Neuronal stem cell (in vitro differentiated cells): Measurements from ENCODE around the gene HAPSTR1.

Experiments used
- DNase-seq: peaks from one replicate; pipeline ENCODE4 v3.0.0-alpha.2; 2013; ENCODE audit warnings: low spot score
- H2AFZ ChIP-seq: one replicate; pipeline ENCODE4 v1.6.1; 2013; ENCODE audit warnings: mild to moderate bottlenecking, low read length, inconsistent platforms
- H2AK5ac ChIP-seq: 2 replicates; pipeline ENCODE4 v1.6.1; 2013; ENCODE audit warnings: low read depth, mild to moderate bottlenecking, inconsistent platforms, low read length, moderate library complexity, mixed read lengths
- H2BK120ac ChIP-seq: 2 replicates; pipeline ENCODE4 v1.6.1; 2013; ENCODE audit warnings: low read depth, mild to moderate bottlenecking, inconsistent platforms, low read length, moderate library complexity, mixed read lengths
- H2BK12ac ChIP-seq: one replicate; pipeline ENCODE4 v1.6.1; 2013; ENCODE audit warnings: low read length, inconsistent platforms
- H2BK15ac ChIP-seq: 2 replicates; pipeline ENCODE4 v1.6.1; 2013; ENCODE audit warnings: mild to moderate bottlenecking, low read length, inconsistent platforms, mixed read lengths
- H2BK5ac ChIP-seq: one replicate; pipeline ENCODE4 v1.6.1; 2013; ENCODE audit warnings: inconsistent platforms, mild to moderate bottlenecking, low read length, moderate library complexity
- H3K14ac ChIP-seq: one replicate; pipeline ENCODE4 v1.6.1; 2013; ENCODE audit warnings: low read length, inconsistent platforms
- H3K18ac ChIP-seq: 2 replicates; pipeline ENCODE4 v1.6.1; 2013; ENCODE audit warnings: low read length, inconsistent platforms
- H3K23ac ChIP-seq: 2 replicates; pipeline ENCODE4 v1.6.1; 2013; ENCODE audit warnings: low read depth, mild to moderate bottlenecking, mixed read lengths, low read length, inconsistent platforms; ENCODE audit not compliant: poor library complexity
- H3K27ac ChIP-seq: replicated peaks from 3 replicates; pipeline ENCODE4 v1.5.1; 2013; ENCODE audit warnings: low read length, inconsistent platforms
- H3K27me3 ChIP-seq, 3 experiments: 2 replicates each; pipeline ENCODE4 v1.6.1; 2013; ENCODE audit warnings: low read length in 3 of 3, mild to moderate bottlenecking in 2 of 3, inconsistent platforms in 1 of 3, low read depth in 1 of 3, mixed read lengths in 1 of 3, moderate library complexity in 1 of 3; ENCODE audit not compliant: control insufficient read depth in 3 of 3, insufficient read depth in 3 of 3
- H3K36me3 ChIP-seq, 2 donors: replicated peaks in 1 of 2; 2 replicates each; pipeline ENCODE4 v1.6.1; 2013; ENCODE audit warnings: low read length in 2 of 2; ENCODE audit not compliant: control insufficient read depth in 2 of 2, insufficient read depth in 2 of 2
- H3K4ac ChIP-seq: 2 replicates; pipeline ENCODE4 v1.6.1; 2013; ENCODE audit warnings: inconsistent platforms, mild to moderate bottlenecking, low read length, moderate library complexity
- H3K4me1 ChIP-seq, 2 donors: 1 replicate in 1 of 2; 2 replicates in 1 of 2; pipeline ENCODE4 v1.6.1; 2013; ENCODE audit warnings: low read length in 2 of 2, low read depth in 1 of 2; ENCODE audit not compliant: control insufficient read depth in 2 of 2, insufficient read depth in 1 of 2
- H3K4me2 ChIP-seq: one replicate; pipeline ENCODE4 v1.6.1; 2013; ENCODE audit warnings: mild to moderate bottlenecking, low read length, inconsistent platforms; ENCODE audit not compliant: insufficient read depth, poor library complexity, severe bottlenecking
- H3K4me3 ChIP-seq, 2 donors: 2 replicates each; pipeline ENCODE4 v1.5.1; 2013; ENCODE audit warnings: low read length in 2 of 2, mild to moderate bottlenecking in 2 of 2, inconsistent platforms in 1 of 2, moderate library complexity in 1 of 2
- H3K79me1 ChIP-seq: one replicate; pipeline ENCODE4 v1.6.1; 2013; ENCODE audit warnings: low read depth, mild to moderate bottlenecking, inconsistent platforms, low read length, moderate library complexity
- H3K9ac ChIP-seq: one replicate; pipeline ENCODE4 v1.6.1; 2013; ENCODE audit warnings: mild to moderate bottlenecking, low read depth, low read length, inconsistent platforms; ENCODE audit not compliant: poor library complexity
- H3K9me3 ChIP-seq, 2 donors: replicated peaks in 1 of 2; 2 replicates each; pipeline versions ENCODE3 to v1.6.1; 2013; ENCODE audit warnings: low read length in 2 of 2, mild to moderate bottlenecking in 2 of 2, inconsistent platforms in 1 of 2, low read depth in 1 of 2, mixed read lengths in 1 of 2, moderate library complexity in 1 of 2; ENCODE audit not compliant: control insufficient read depth in 2 of 2, insufficient read depth in 1 of 2
- H4K8ac ChIP-seq: one replicate; pipeline ENCODE4 v1.6.1; 2013; ENCODE audit warnings: low read depth, mild to moderate bottlenecking, inconsistent platforms, low read length, moderate library complexity
- H4K91ac ChIP-seq: one replicate; pipeline ENCODE4 v1.6.1; 2013; ENCODE audit warnings: low read length, low read depth, mild to moderate bottlenecking, inconsistent platforms; ENCODE audit not compliant: poor library complexity
- WGBS, 2 donors: extraction: QIAGEN DNeasy Blood & Tissue Kit; methylation state at CpG; one replicate each; pipeline ENCODE4 v1.1.7; 2013; ENCODE audit warnings: missing lambda C conversion rate in 2 of 2, mixed read lengths in 1 of 2; ENCODE audit not compliant: insufficient read length in 2 of 2, insufficient replicate concordance in 1 of 2; ENCODE audit errors: extremely low coverage in 2 of 2; 5-methylcytosine and 5-hydroxymethylcytosine counted together

The HAPSTR1 gene

DNA sequence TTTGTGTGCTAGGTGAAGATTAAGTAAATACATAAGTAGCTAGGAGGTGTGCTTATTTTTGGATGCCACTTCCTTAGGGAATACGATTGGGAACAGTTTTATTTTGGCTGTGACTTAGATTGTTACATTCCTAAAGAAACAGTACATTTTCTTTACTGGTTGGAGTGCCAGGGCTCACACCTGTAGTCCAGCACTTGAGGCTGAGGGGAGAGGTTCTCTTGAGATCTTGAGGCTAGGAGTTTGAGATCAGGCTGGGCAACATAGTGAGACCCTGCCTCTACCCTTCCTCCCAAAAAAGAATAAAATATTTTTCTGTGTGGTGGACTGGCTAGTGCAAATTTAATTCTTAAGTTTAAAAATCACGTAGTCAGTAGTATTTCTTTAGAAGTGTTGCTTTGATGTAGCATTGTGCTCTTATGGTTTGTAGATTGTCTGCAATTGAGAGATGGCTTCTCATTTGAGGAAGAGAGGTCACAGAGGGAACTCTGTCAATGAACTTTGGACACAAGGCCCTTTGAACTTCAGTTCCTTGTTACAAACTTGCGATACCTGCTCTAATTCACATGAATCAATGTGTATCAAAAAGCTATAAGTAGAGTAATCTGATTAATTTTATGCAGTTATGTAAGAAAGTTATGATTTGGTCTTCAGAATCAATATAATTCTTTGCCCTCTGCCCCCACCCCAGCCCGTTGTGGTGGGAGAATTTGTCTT is 7.1 kb downstream of the HAPSTR1 start:
- WGBS, 2 donors, result no CpG with 5 or more reads among the region's 4 CpGs
- Histone ChIP-seq H3K23ac (no peak overlapping the region), H2BK12ac (no peak overlapping the region), H4K91ac (no peak overlapping the region), H3K79me1 (no peaks in the 10 kb centered on the region), H2AFZ (no peak overlapping the region), H3K14ac (no peak overlapping the region), H2BK120ac (no peak overlapping the region), H4K8ac (no peak overlapping the region), H3K18ac (no peak overlapping the region), H3K27me3 (no peaks in the 10 kb centered on the region), H3K4me1 (peaks cover 5 to 13% of the 10 kb centered on the region in 2 donors), H3K4me2 (no peak overlapping the region), H3K27ac (no peak overlapping the region), H2BK15ac (no peak overlapping the region), H3K36me3 (peaks cover 10 to 100% of the 10 kb centered on the region in 2 donors), H2AK5ac (no peak overlapping the region), H3K4ac (no peak overlapping the region), H3K9me3 (peaks cover under 1 to 2% of the 10 kb centered on the region in 2 donors), H3K4me3 (no peak overlapping the region), H3K9ac (no peak overlapping the region), H2BK5ac (no peak overlapping the region)
- DNase-seq, result no peak

DNA sequence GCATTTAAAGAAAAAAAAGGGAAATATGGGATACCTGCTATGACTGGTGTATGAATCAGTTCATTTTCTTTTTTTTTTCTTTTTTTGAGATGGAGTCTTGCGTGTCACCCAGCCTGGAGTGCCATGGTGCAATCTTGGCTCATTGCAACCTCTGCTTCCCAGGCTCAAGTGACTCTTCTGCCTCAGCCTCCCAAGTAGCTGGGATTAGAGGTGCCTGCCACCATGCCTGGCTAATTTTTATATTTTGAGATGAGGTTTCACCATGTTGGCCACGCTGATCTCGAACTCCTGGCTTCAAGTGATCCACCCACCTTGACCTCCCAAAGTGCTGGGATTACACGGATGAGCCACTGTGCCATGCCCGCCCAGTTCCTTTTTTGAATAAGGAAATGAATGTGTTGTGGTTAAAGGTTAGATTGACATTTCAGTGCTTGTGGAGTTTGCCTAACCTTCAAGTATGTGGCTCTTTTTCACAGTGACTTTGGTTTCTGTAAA is 7.7 kb downstream of the HAPSTR1 start:
- Histone ChIP-seq H2BK15ac (no peak overlapping the region), H2BK12ac (no peak overlapping the region), H3K36me3 (peaks cover 14 to 100% of the 10 kb centered on the region in 2 donors), H2BK5ac (no peak overlapping the region), H3K23ac (no peak overlapping the region), H3K9ac (no peak overlapping the region), H3K4ac (no peak overlapping the region), H3K4me3 (no peak overlapping the region), H3K9me3 (peaks cover 1 to 2% of the 10 kb centered on the region in 2 donors), H2AK5ac (no peak overlapping the region), H2AFZ (no peak overlapping the region), H4K91ac (no peak overlapping the region), H3K27ac (no peak overlapping the region), H3K14ac (no peak overlapping the region), H2BK120ac (no peak overlapping the region), H3K18ac (no peak overlapping the region), H4K8ac (no peak overlapping the region), H3K4me1 (peaks cover 6 to 9% of the 10 kb centered on the region in 2 donors), H3K4me2 (no peak overlapping the region), H3K27me3 (no peaks in the 10 kb centered on the region), H3K79me1 (no peaks in the 10 kb centered on the region)
- no CpG with 5 or more reads among the region's 5 CpGs for WGBS, 2 donors
- no peak for DNase-seq

- Histone ChIP-seq H3K18ac (no peak overlapping the region), H2AFZ (no peak overlapping the region), H2BK15ac (no peak overlapping the region), H3K23ac (no peak overlapping the region), H2BK12ac (no peak overlapping the region), H3K4ac (no peak overlapping the region), H2AK5ac (no peak overlapping the region), H3K36me3 (peaks cover 19 to 100% of the 10 kb centered on the region in 2 donors), H4K8ac (no peak overlapping the region), H3K4me1 (peaks cover 0 to 4% of the 10 kb centered on the region in 2 donors), H2BK120ac (no peak overlapping the region), H3K14ac (no peak overlapping the region), H3K9me3 (peaks cover 0 to 1% of the 10 kb centered on the region in 2 donors), H3K27ac (no peak overlapping the region), H3K79me1 (peaks cover 2% of the 10 kb centered on the region), H3K9ac (no peak overlapping the region), H3K4me2 (no peak overlapping the region), H2BK5ac (no peak overlapping the region), H3K27me3 (no peaks in the 10 kb centered on the region), H3K4me3 (no peak overlapping the region), H4K91ac (no peak overlapping the region)
- no peak for DNase-seq
- WGBS, 2 donors, result no CpG with 5 or more reads among the region's 2 CpGs
Measured at GRCh38 chr16:9102379-9102778, 10.9 kb downstream of the HAPSTR1 start.

GRCh38 chr16:9102943-9103342 is 11.5 kb downstream of the HAPSTR1 start:
- no peak for DNase-seq
- Histone ChIP-seq H2BK12ac (no peak overlapping the region), H3K23ac (no peak overlapping the region), H2BK5ac (no peak overlapping the region), H3K4ac (no peak overlapping the region), H3K27me3 (no peaks in the 10 kb centered on the region), H3K4me3 (no peak overlapping the region), H3K9ac (no peak overlapping the region), H3K79me1 (peaks cover 2% of the 10 kb centered on the region), H3K9me3 (peaks cover 0 to 1% of the 10 kb centered on the region in 2 donors), H4K8ac (no peak overlapping the region), H2BK120ac (no peak overlapping the region), H3K18ac (no peak overlapping the region), H2BK15ac (no peak overlapping the region), H3K4me2 (no peak overlapping the region), H3K14ac (no peak overlapping the region), H3K4me1 (peaks cover 0 to 2% of the 10 kb centered on the region in 2 donors), H2AFZ (no peak overlapping the region), H2AK5ac (no peak overlapping the region), H4K91ac (no peak overlapping the region), H3K36me3 (peaks cover 23 to 100% of the 10 kb centered on the region in 2 donors), H3K27ac (no peak overlapping the region)
- no CpG with 5 or more reads among the region's 13 CpGs for WGBS, 2 donors
